ENCODE measurements around the gene TAGLN3.

DNA sequence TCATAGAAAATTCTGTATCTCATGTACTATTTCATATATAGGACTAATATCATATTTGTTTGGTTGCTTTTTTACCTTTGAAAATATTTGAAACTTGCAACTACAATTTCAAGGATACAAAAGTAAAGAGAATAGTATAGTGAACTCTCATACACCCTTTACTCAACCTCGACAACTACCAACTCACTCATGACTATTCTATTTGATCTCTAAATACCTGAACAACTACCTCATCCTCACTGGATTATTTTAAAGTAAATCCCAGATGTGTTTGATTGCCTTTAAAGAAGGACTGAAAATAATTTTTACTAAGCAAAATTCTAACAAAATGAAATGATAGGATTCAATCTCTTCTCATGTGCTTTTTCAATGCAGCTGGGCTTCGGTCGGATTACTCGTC is 47.9 kb downstream of the TAGLN3 start:
- TF ChIP-seq, protein P1, sequence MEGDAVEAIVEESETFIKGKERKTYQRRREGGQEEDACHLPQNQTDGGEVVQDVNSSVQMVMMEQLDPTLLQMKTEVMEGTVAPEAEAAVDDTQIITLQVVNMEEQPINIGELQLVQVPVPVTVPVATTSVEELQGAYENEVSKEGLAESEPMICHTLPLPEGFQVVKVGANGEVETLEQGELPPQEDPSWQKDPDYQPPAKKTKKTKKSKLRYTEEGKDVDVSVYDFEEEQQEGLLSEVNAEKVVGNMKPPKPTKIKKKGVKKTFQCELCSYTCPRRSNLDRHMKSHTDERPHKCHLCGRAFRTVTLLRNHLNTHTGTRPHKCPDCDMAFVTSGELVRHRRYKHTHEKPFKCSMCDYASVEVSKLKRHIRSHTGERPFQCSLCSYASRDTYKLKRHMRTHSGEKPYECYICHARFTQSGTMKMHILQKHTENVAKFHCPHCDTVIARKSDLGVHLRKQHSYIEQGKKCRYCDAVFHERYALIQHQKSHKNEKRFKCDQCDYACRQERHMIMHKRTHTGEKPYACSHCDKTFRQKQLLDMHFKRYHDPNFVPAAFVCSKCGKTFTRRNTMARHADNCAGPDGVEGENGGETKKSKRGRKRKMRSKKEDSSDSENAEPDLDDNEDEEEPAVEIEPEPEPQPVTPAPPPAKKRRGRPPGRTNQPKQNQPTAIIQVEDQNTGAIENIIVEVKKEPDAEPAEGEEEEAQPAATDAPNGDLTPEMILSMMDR (IDR thresholded peaks at IDR 0.05): no peak
- TF ChIP-seq POLR2A (IDR thresholded peaks at IDR 0.05): no peak

All from body of pancreas (tissue), 4 donors.